Ectodermal cell (in vitro differentiated cells): ENCODE measurements around the gene STIM2.

ENCODE experiments used
- H3K27ac ChIP-seq: 2 replicates; pipeline ENCODE4 v1.7.0; 2013; ENCODE audit warnings: mild to moderate bottlenecking, low read depth, low read length; ENCODE audit not compliant: insufficient read depth, poor library complexity, severe bottlenecking
- H3K27me3 ChIP-seq: 2 replicates; pipeline ENCODE4 v1.7.0; 2013; ENCODE audit warnings: mild to moderate bottlenecking, low read length; ENCODE audit not compliant: insufficient read depth, control insufficient read depth, poor library complexity, severe bottlenecking
- H3K36me3 ChIP-seq: one replicate; pipeline ENCODE4 v1.7.0; 2013; ENCODE audit warnings: low read length; ENCODE audit not compliant: control insufficient read depth, insufficient read depth
- H3K4me1 ChIP-seq: one replicate; pipeline ENCODE4 v1.7.0; 2013; ENCODE audit warnings: low read length; ENCODE audit not compliant: control insufficient read depth, insufficient read depth
- H3K4me3 ChIP-seq: 2 replicates; pipeline ENCODE4 v1.7.0; 2013; ENCODE audit warnings: low read depth, low read length, control low read depth; ENCODE audit not compliant: insufficient read depth
- H3K9me3 ChIP-seq: 2 replicates; pipeline ENCODE4 v1.7.0; 2013; ENCODE audit warnings: mild to moderate bottlenecking, low read length, moderate library complexity; ENCODE audit not compliant: control insufficient read depth
- WGBS, 2 experiments: methylation state at CpG; one replicate each; pipeline ENCODE4 v1.1.7; 2013; ENCODE audit warnings: missing lambda C conversion rate in 2 of 2; 5-methylcytosine and 5-hydroxymethylcytosine counted together

The STIM2 gene

GRCh38 chr4:26830701-26831100 lies 29.9 kb upstream of the STIM2 start:
- no peak overlapping the region for H3K27ac ChIP-seq
- H3K9me3 ChIP-seq, result no peaks in the 10 kb centered on the region
- 97% methylated on average over 3 to 4 of the region's 4 CpGs for WGBS, 2 experiments
- no peaks in the 10 kb centered on the region for H3K36me3 ChIP-seq
- no peaks in the 10 kb centered on the region for H3K27me3 ChIP-seq
- no peak overlapping the region for H3K4me3 ChIP-seq
- no peaks in the 10 kb centered on the region for H3K4me1 ChIP-seq

- H3K4me3 ChIP-seq, result no peak overlapping the region
- no peak overlapping the region for H3K27ac ChIP-seq
- no peaks in the 10 kb centered on the region for H3K27me3 ChIP-seq
- WGBS, 2 experiments, result 97 to 100% methylated on average over 1 of the region's 1 CpG
- H3K9me3 ChIP-seq, result no peaks in the 10 kb centered on the region
- H3K4me1 ChIP-seq, result no peaks in the 10 kb centered on the region
- no peaks in the 10 kb centered on the region for H3K36me3 ChIP-seq
Observed at GRCh38 chr4:26836539-26836938, 24.1 kb upstream of the STIM2 start.

GRCh38 chr4:26837993-26838842 lies 22.4 kb upstream of the STIM2 start:
- 88 to 89% methylated on average over 8 of the region's 8 CpGs for WGBS, 2 experiments
- Histone ChIP-seq H3K4me1 (no peaks in the 10 kb centered on the region), H3K27ac (no peak overlapping the region), H3K4me3 (no peak overlapping the region), H3K9me3 (no peaks in the 10 kb centered on the region), H3K36me3 (no peaks in the 10 kb centered on the region), H3K27me3 (no peaks in the 10 kb centered on the region)

- Histone ChIP-seq H3K36me3 (no peaks in the 10 kb centered on the region), H3K27ac (no peak overlapping the region), H3K9me3 (no peaks in the 10 kb centered on the region), H3K4me3 (no peak overlapping the region), H3K4me1 (no peaks in the 10 kb centered on the region), H3K27me3 (no peaks in the 10 kb centered on the region)
- WGBS, 2 experiments, result 90 to 98% methylated on average over 5 of the region's 5 CpGs
Observed at GRCh38 chr4:26839016-26839415, 21.6 kb upstream of the STIM2 start.

GRCh38 chr4:26839534-26839951 lies 21.1 kb upstream of the STIM2 start:
- Histone ChIP-seq H3K27me3 (no peaks in the 10 kb centered on the region), H3K4me3 (no peak overlapping the region), H3K27ac (no peak overlapping the region), H3K4me1 (no peaks in the 10 kb centered on the region), H3K36me3 (no peaks in the 10 kb centered on the region), H3K9me3 (no peaks in the 10 kb centered on the region)
- 89 to 93% methylated on average over 5 of the region's 5 CpGs for WGBS, 2 experiments

- Histone ChIP-seq H3K36me3 (no peaks in the 10 kb centered on the region), H3K4me1 (no peaks in the 10 kb centered on the region), H3K9me3 (no peaks in the 10 kb centered on the region), H3K4me3 (no peak overlapping the region), H3K27ac (no peak overlapping the region), H3K27me3 (no peaks in the 10 kb centered on the region)
- 93 to 95% methylated on average over 4 of the region's 5 CpGs for WGBS, 2 experiments
Observed at GRCh38 chr4:26840786-26841185, 19.9 kb upstream of the STIM2 start.

GRCh38 chr4:26842911-26843310 lies 17.7 kb upstream of the STIM2 start:
- Histone ChIP-seq H3K4me1 (no peaks in the 10 kb centered on the region), H3K27ac (no peak overlapping the region), H3K27me3 (no peaks in the 10 kb centered on the region), H3K36me3 (no peaks in the 10 kb centered on the region), H3K4me3 (no peak overlapping the region), H3K9me3 (no peaks in the 10 kb centered on the region)
- WGBS, 2 experiments, result 73 to 89% methylated on average over 2 of the region's 2 CpGs

GRCh38 chr4:26850528-26850927 lies 10.1 kb upstream of the STIM2 start:
- WGBS, 2 experiments, result 89 to 90% methylated on average over 1 of the region's 1 CpG
- Histone ChIP-seq H3K27me3 (no peaks in the 10 kb centered on the region), H3K4me1 (no peaks in the 10 kb centered on the region), H3K27ac (no peak overlapping the region), H3K9me3 (peaks cover 2% of the 10 kb centered on the region), H3K4me3 (no peak overlapping the region), H3K36me3 (no peaks in the 10 kb centered on the region)

GRCh38 chr4:26851129-26851528 lies 9.5 kb upstream of the STIM2 start:
- H3K4me3 ChIP-seq, result no peak overlapping the region
- no peaks in the 10 kb centered on the region for H3K36me3 ChIP-seq
- 93 to 94% methylated on average over 2 of the region's 2 CpGs for WGBS, 2 experiments
- peaks cover 2% of the 10 kb centered on the region for H3K9me3 ChIP-seq
- H3K4me1 ChIP-seq, result no peaks in the 10 kb centered on the region
- H3K27ac ChIP-seq, result no peak overlapping the region
- no peaks in the 10 kb centered on the region for H3K27me3 ChIP-seq

GRCh38 chr4:26854701-26855100 lies 5.9 kb upstream of the STIM2 start:
- 65 to 69% methylated on average over 6 of the region's 6 CpGs for WGBS, 2 experiments
- H3K4me3 ChIP-seq, result no peak overlapping the region
- no peaks in the 10 kb centered on the region for H3K36me3 ChIP-seq
- no peaks in the 10 kb centered on the region for H3K9me3 ChIP-seq
- peaks cover 26% of the 10 kb centered on the region for H3K27me3 ChIP-seq
- peaks cover 18% of the 10 kb centered on the region for H3K4me1 ChIP-seq
- no peak overlapping the region for H3K27ac ChIP-seq
